IMR-90 (cell line): ENCODE data around the gene FRYL.

Experiments
- POLR2A ChIP-seq: IDR thresholded peaks from 2 replicates; pipeline ENCODE4 v1.6.1; 2012; ENCODE audit warnings: mild to moderate bottlenecking, low read depth, low read length
- TF ChIP-seq, protein P1 (sequence below): fragments of 150-350 bp; IDR thresholded peaks from 2 replicates; pipeline ENCODE4 v1.6.1; 2017; ENCODE audit warnings: mild to moderate bottlenecking, antibody characterized with exemption, low read length, low read depth

DNA sequence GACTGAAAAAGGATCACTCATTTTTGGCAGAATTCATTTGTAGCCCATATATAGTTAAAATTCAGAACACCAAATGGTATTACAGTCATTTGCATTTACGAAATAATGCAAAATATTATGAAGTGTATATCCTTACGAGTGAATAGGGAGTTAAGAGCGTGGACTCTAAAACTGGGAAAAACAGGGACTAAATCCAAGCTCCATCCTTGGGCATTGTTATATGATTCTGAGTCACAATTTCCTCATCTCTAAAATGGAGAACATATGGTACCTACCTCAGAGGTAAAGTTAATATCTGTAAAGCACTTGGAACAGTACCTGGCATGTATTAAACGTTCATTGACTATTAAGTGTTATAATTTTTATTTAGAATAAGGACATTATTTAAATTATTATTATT is 183.7 kb downstream of the FRYL start:
- TF ChIP-seq, protein P1, sequence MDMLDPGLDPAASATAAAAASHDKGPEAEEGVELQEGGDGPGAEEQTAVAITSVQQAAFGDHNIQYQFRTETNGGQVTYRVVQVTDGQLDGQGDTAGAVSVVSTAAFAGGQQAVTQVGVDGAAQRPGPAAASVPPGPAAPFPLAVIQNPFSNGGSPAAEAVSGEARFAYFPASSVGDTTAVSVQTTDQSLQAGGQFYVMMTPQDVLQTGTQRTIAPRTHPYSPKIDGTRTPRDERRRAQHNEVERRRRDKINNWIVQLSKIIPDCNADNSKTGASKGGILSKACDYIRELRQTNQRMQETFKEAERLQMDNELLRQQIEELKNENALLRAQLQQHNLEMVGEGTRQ: no peak
- no peak for TF ChIP-seq POLR2A
